CD1c-positive myeloid dendritic cell (primary cell): ENCODE measurements around the gene ANKHD1.

Experiments used
- DNase-seq: peaks from one replicate; pipeline ENCODE4 v3.0.0-alpha.2; 2016; ENCODE audit errors: extremely low spot score

Gene ANKHD1

DNA sequence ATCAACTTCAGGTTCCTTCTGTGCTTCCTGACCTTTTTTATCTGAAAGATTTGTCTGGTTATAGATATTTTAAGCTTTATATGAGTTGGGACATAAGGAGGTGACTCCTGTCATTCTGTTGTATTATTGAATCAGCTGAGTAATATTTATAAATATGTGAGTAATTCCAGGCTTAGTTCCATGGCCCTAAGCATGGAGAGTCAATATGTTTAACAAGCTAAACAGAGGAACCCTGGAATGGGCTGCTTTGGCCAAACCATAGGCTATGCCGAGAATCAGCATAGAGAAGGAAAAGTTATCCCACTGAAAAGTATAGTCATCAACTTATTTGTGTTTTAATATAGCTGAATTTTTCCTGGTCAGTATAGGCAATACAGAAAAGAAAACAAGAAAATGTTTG is 138.6 kb downstream of the ANKHD1 start:
- no peak for DNase-seq

DNA sequence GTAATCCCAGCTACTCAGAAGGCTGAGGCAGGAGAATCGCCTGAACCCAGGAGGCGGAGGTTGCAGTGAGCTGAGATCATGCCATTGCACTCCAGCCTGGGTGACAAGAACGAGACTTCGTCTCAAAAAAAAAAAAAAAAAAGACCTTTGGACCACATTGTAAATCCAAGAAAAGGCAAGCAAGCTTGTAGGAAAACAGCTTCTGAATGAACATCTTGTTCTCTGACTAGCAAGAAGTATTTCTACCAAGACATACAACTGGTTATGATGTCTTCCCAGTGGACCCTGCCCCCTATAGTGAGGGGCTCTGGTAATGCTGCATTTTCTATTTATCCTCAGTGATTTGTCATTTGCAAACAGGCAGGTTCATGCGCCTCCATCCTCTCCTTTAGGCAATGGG is 141.3 kb downstream of the ANKHD1 start:
- no peak for DNase-seq

- DNase-seq: no peak
These were observed 143.4 kb downstream of the ANKHD1 start for GRCh38 chr5:140544986-140545385.

GRCh38 chr5:140545606-140546005 is 144.0 kb downstream of the ANKHD1 start:
- DNase-seq: no peak

DNA sequence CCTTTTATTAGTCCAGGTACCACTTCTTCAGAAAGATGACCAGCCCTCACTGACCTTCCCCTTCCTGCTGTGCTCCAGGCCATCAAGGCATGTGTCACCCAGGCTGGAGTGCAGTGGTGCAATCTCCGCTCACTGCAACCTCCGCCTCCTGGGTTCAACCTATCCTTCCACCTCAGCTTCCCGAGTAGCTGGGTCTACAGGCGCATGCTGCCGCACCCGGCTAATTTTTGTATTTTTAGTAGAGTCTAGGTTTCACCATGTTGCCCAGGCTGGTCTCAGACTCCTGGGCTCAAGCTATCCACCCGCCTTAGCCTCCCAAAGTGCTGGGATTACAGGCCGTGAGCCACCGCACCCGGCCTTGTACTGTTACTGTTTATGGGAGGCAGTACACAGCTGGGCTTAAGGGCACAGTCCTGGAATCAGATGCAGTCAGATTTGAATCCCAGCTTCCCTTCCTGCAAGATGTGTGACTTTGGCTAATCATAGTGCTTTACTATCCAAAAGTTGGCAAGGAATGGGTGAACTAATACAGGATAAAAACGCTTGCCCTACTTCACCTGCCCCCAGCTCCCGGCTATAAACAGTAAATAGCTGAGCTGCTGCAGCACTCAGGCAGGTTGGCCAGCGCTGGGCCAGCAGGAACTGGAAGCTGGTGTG is 145.3 kb downstream of the ANKHD1 start:
- peak; percentile 43 for DNase-seq

GRCh38 chr5:140547508-140548299 is 146.1 kb downstream of the ANKHD1 start, which contains the start of gene EIF4EBP3:
Gene EIF4EBP3 (plus strand): TSS chr5:140547662. CDS start chr5:140547738, 76 bp downstream.
- peak; percentile 97 for DNase-seq

DNA sequence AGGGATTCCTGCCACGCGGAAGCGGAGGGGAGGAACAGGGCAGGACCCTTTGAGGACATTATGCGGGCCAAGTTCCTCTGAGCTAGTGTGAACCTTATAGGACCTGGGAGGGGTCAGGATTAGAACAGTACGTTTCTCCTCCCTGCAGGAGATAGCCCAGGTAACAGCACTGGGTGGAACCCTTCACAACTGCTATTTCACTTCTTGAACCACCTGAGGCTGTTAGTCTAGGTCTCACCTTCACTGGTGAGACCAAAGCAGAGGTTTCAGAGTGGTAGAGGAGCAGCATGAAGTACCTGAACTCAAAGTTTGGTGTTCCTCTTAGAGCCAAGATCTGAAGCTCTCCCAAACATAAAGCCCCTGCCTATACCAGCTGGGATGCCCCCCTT is 146.7 kb downstream of the ANKHD1 start:
- no peak for DNase-seq

DNA sequence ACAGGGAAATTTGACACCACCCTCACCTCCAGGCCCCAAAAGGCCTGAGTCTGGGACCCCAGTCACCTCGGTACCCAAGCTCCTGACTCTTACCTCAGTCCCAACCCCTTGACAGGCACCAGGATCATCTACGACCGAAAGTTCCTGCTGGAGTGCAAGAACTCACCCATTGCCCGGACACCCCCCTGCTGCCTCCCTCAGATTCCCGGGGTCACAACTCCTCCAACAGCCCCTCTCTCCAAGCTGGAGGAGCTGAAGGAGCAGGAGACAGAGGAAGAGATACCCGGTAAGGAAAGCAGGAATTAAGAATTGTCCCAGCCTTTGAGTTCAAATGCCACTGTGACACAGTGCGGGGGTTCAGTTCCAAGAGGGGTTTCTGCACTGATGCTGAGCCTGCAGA is 147.2 kb downstream of the ANKHD1 start:
- DNase-seq: no peak

DNA sequence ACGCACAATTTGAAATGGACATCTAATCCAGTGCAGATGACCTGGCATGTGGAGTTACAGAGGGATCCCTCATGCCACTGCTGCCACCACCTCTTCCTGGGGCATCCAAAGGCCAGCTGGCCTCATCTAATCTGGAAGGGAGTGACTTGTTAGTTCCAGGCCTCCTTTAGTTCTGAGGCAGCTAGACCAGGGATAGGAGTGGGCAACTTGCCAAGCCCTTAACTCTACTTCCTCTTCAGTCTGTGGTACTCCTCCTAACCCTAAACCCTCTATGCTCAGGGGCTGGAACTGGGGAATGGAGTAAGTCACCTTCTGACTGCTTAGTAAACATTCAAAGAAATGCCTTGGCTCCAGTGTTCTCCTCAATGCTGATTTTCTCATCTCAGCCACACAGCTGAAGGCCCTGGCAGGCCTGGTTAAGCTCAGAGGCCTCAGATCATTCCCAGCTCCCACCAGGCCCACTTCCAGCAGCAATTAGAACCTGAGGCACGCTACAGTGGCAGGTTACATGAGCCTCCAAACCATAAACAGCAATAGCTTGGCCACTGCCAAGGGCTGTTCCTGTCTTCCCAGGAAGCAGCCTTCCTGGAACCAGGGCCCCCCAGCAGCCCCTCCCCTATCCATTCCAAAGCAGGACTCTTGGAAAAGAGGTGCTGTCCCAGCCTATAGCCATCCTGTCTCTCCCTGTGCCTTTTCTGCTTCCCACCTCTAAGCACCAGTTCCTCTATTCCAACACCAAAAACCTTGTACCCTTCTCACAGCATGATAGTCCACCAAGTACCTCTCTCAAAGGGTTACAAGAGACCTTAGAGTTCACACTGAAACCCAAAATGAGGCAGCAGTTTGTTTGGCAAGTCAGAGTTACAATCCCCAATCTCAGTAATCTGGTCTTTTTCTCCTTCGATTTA is 147.9 kb downstream of the ANKHD1 start:
- peak; percentile 84 for DNase-seq

GRCh38 chr5:140550147-140551079 is 148.8 kb downstream of the ANKHD1 start:
- no peak for DNase-seq

DNA sequence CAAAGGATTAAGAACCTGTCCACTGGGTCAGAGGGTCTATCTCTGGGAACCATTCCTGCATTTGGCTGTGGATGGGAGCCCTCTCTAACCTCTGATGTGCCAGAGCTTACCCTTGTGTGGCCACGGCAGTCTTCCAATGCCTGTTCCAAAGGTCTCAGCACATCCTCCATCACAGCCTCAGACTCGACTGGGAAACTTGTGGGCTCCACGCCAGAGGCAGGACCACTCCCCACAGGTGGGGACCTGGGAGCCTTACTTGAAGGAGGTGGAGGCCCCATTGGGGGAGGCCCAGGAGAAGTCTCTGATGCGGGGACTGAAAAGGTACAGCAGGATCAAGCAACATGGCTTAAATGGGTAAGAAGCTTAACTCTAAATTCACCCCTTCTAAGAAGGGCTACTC is 150.2 kb downstream of the ANKHD1 start:
- no peak for DNase-seq

DNA sequence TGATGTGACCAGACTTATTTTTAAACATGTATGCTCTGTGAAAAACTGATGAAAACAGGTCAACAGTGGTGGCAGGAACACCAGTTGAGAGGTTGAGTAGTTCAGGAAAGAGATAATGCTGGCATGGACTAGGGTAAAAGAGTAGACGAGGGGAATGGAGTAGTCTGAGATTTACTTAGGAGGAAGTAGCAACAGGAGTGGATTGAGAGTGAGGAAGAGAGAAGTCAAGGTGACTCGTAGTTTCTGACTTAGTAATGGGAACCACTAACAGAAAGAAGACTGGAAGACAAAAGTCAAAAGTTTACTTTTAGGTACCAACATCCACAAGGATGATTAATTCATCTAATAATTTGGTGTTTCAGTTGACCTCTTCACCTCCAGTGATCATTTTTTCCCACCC is 152.0 kb downstream of the ANKHD1 start:
- peak; percentile 33 for DNase-seq

DNA sequence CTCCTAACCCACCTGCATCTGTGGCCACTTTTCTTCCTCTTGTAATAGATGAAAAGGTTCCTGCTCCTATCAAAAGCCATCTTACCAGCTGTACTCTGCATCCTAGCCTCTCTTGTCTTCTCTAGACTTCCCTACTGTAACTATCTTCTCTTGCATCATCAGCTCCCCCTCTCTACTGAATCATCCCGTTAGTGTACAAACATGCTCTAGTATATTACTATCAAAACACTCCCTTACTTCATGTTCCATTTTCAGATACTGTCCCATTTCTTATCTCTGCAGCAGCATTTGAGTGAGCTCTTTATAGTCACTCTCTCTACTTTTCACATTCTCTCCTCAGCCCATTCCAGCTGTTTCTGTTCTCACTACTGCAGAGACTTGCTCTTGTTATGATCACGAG is 152.8 kb downstream of the ANKHD1 start:
- peak; percentile 45 for DNase-seq

DNA sequence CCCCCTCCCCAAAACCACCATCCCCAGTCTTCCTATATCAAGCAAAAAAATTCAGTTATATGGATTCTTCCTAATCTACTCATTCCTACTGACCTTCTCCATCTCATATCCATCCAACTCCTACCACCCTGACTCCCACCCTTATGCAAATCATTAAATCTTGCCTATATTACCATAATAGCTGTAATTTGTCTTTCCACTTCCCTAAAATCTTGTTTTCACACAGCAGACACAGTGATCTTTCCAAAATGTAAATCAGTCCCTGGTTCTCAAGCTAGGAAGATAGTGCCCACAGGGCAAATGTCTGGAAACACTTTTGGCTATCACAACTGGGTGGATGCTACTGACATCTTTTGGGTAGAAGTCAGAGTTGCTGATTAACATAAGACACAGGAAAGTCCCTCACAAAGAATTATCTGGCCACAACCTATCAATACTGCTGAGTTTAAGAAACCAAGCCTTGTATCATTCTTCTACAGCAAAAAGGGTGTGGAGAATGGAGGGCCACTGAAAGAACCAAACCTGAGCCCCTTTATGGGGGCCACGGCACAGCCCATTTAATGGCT is 154.2 kb downstream of the ANKHD1 start:
- DNase-seq: peak; percentile 32

DNA sequence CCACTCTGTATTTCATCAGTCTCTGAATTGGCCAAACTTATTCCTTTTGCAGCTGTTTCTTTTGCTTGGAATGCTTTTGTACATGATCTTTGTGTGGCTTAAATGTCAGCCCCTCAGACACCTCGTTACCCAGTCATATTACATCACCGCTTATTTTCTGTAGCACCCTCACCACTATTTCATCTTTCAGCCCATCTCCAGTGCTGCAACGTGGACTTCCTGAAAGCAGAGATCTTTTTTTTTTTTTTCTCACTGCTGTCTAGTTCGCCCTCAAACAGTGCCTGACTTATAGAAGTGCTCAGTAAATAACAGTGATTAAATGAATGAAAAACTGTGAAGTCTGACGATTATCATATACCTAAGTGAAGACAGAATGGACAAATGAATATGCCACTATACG is 154.8 kb downstream of the ANKHD1 start:
- DNase-seq: peak; percentile 39

DNA sequence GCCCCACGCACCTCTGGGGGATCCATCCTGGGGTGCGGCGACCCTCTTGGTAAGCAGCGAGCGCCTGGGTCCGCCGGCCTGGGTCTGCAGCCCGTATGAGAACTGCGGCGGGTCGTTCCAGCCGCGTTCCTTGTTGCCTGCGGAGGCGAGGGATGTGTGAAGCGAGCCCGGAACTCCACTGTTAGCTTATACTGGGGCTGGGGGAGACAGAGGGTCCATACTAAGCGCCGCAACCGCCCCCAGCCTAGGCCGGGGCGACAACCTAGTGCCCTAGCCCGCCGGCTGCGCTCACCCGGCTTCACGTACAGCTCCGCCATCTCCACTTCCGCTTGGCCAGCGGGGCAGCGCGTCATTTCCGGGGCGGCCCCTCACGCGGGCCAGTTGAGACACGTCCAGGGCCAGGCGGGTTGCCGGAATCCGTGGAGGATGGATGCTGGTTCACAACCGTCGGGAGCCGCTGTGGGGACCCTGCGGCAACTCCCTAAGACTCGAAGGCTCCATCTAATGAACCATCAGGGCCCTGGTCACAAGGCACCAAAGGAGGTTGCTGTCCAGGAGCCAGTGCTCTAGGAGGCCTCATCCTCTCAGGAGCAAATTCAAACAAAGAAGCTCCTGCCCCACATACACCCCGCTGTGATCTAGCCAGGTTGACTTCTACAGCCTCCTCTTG is 155.6 kb downstream of the ANKHD1 start, which contains the start of gene SRA1:
SRA1 (minus strand) TSS at position 338 of the 670 bp plus-strand sequence; CDS start at position 317, 21 bp downstream.
- DNase-seq: peak; percentile 95

DNA sequence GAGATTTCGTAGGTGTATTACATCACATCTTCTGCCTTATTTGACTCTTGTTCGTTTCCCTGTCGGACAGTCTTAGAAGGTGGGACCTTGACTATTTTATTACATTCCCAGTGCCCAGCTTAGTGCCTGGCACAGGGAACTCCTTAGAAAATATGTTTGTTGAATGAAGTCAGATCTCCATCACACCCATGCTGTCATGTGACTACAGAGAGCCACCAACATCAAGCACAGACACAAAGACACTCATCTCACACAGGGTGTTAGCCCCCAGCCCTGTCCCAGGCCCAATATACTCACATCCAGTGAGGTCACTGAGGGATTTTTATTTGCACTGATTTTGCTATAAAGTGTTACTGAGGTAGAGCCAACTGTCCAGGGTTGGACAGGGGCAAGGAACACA is 156.3 kb downstream of the ANKHD1 start:
- no peak for DNase-seq

DNA sequence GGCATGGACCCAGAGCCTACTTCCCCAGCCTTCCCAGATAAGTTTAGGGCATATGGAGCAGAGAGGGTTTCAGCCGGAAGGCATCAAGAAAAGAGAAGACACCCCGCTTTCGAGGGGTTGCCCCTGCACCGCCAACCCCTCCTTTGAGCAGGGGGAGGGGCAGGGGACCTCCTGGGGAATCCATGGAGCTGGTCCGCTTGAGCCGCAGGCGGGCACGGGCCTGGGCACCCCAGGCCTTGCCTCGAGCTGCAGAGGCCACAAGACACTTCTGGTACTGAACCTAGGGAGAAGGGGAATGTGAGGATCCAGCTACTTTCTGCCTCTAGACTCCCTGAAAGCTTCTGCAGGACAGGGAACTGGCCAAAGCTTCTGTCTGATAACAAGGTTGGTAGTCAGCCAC is 156.9 kb downstream of the ANKHD1 start:
- DNase-seq: no peak

DNA sequence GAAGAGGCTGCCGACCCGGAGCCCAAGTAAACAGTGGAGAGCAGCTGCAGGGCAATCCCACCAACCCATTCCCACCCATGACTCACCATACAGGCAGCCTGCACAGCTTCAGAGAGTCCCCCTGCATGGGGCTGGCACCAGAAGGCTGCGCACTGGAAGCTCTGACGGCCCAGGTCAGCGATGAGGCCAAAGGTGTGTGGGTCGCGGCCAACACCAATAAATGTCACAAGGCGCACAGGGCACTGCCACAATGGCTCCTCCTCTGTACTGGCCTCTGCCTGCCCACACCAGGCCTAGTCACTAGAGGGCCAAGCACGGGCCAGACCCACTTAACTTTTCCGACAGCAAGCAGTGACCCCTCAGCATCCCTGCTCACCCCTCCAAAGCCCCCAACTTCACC is 158.6 kb downstream of the ANKHD1 start:
- DNase-seq: no peak
